ENCODE results near the gene GALNT17.
"Not testable (repeated sequence)": the region's sequence is repeated elsewhere in the genome, so short reads cannot be mapped to it uniquely, and the experiment has no call there.

The GALNT17 gene

DNA sequence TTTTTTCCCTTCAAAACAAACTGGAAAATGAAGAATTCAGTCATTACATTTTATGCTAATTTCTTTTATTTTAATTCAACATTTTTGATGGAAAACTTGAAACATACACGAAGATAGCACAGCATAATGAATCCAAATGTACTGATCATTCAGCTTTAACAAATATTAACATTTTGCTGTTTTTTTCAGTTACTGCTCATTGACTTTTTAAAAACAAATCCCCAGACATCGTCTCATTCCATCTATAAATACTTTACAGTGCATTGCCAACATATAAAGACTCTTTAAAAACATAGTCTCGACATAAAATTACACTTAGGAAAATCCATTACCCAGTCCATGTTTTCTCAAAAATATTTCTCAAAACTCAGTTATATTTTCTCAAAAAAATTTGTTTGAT, 452.3 kb downstream of the GALNT17 start:
- no peak overlapping the region for H3K4me3 ChIP-seq (ENCODE audit: control insufficient read depth in 1 of 7, extremely low read depth in 1 of 7, insufficient read depth in 4 of 7, low read depth in 2 of 7, low read length in 6 of 7)
- WGBS (ENCODE audit: insufficient coverage) = 83% methylated on average over 3 of the region's 3 CpGs
- no peak overlapping the region for H3K27ac ChIP-seq (ENCODE audit: insufficient read depth in 1 of 2, low read depth in 1 of 2, low read length in 2 of 2, poor library complexity in 1 of 2, severe bottlenecking in 2 of 2)
- no peaks in the 10 kb centered on the region for H3K36me3 ChIP-seq (ENCODE audit: control insufficient read depth in 4 of 4, insufficient read depth in 4 of 4, low read length in 3 of 4)
- no peaks in the 10 kb centered on the region for H3K27me3 ChIP-seq (replicated peaks in 2 of 5; ENCODE audit: control insufficient read depth in 4 of 5, insufficient read depth in 5 of 5, low read length in 4 of 5)
- ChIA-PET POLR2A (no interaction called here), CTCF (no interaction called here)
- no peak for DNase-seq
- H3K4me1 ChIP-seq (ENCODE audit: control extremely low read depth in 1 of 4, control insufficient read depth in 4 of 4, insufficient read depth in 4 of 4, low read length in 3 of 4) = no peaks in the 10 kb centered on the region
- peaks cover 0 to 3% (median 1%) of the 10 kb centered on the region in 5 experiments for H3K9me3 ChIP-seq (ENCODE audit: control extremely low read depth in 1 of 5, control insufficient read depth in 4 of 5, insufficient read depth in 2 of 5, low read depth in 1 of 5, low read length in 4 of 5)

- Histone ChIP-seq H3K27me3 (replicated peaks in 2 of 5; ENCODE audit: control insufficient read depth in 4 of 5, insufficient read depth in 5 of 5, low read length in 4 of 5) (no peaks in the 10 kb centered on the region), H3K4me3 (ENCODE audit: control insufficient read depth in 1 of 7, extremely low read depth in 1 of 7, insufficient read depth in 4 of 7, low read depth in 2 of 7, low read length in 6 of 7) (no peak overlapping the region), H3K27ac (ENCODE audit: insufficient read depth in 1 of 2, low read depth in 1 of 2, low read length in 2 of 2, poor library complexity in 1 of 2, severe bottlenecking in 2 of 2) (no peak overlapping the region), H3K4me1 (ENCODE audit: control extremely low read depth in 1 of 4, control insufficient read depth in 4 of 4, insufficient read depth in 4 of 4, low read length in 3 of 4) (no peaks in the 10 kb centered on the region), H3K36me3 (ENCODE audit: control insufficient read depth in 4 of 4, insufficient read depth in 4 of 4, low read length in 3 of 4) (no peaks in the 10 kb centered on the region), H3K9me3 (ENCODE audit: control extremely low read depth in 1 of 5, control insufficient read depth in 4 of 5, insufficient read depth in 2 of 5, low read depth in 1 of 5, low read length in 4 of 5) (peaks cover 0 to 4% (median 2%) of the 10 kb centered on the region in 5 experiments)
- DNase-seq = no peak
- CTCF ChIA-PET = no interaction called here
- 98% methylated on average over 5 of the region's 7 CpGs for WGBS (ENCODE audit: insufficient coverage)
- POLR2A ChIA-PET = no interaction called here
Observed at GRCh38 chr7:71591876-71592275, 459.9 kb downstream of the GALNT17 start.

GRCh38 chr7:71592388-71592787, 460.4 kb downstream of the GALNT17 start:
- DNase-seq; H3K9me3 ChIP-seq (ENCODE audit: control extremely low read depth in 1 of 5, control insufficient read depth in 4 of 5, insufficient read depth in 2 of 5, low read depth in 1 of 5, low read length in 4 of 5); H3K4me3 ChIP-seq (ENCODE audit: control insufficient read depth in 1 of 7, extremely low read depth in 1 of 7, insufficient read depth in 4 of 7, low read depth in 2 of 7, low read length in 6 of 7); POLR2A ChIA-PET; H3K27ac ChIP-seq (ENCODE audit: insufficient read depth in 1 of 2, low read depth in 1 of 2, low read length in 2 of 2, poor library complexity in 1 of 2, severe bottlenecking in 2 of 2); H3K4me1 ChIP-seq (ENCODE audit: control extremely low read depth in 1 of 4, control insufficient read depth in 4 of 4, insufficient read depth in 4 of 4, low read length in 3 of 4); CTCF ChIA-PET; H3K36me3 ChIP-seq (ENCODE audit: control insufficient read depth in 4 of 4, insufficient read depth in 4 of 4, low read length in 3 of 4); H3K27me3 ChIP-seq (replicated peaks in 2 of 5; ENCODE audit: control insufficient read depth in 4 of 5, insufficient read depth in 5 of 5, low read length in 4 of 5): not testable (repeated sequence)
- 100% methylated on average over 1 of the region's 4 CpGs for WGBS (ENCODE audit: insufficient coverage)

DNA sequence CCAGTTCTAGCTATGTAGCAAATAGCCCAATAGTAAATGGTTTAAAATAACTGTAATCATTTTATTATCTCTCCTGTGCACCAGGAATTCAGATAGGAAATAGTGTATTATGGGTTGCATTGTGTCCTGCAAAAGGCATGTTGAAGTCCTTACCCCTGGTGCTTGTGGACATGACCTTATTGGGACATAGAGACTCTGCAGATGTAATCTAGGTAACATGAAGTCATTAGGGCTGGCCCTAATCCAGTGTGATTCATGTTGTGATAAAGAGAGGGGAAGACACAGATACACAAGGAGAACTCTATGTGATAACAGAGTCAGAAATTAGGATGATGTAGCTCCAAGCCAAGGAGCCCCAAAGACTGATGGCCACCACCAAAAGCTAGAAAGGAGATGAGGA, 462.8 kb downstream of the GALNT17 start:
- no peak overlapping the region for H3K4me3 ChIP-seq (ENCODE audit: control insufficient read depth in 1 of 7, extremely low read depth in 1 of 7, insufficient read depth in 4 of 7, low read depth in 2 of 7, low read length in 6 of 7)
- H3K27ac ChIP-seq (ENCODE audit: insufficient read depth in 1 of 2, low read depth in 1 of 2, low read length in 2 of 2, poor library complexity in 1 of 2, severe bottlenecking in 2 of 2) = no peak overlapping the region
- H3K4me1 ChIP-seq (ENCODE audit: control extremely low read depth in 1 of 4, control insufficient read depth in 4 of 4, insufficient read depth in 4 of 4, low read length in 3 of 4) = no peaks in the 10 kb centered on the region
- no peaks in the 10 kb centered on the region for H3K36me3 ChIP-seq (ENCODE audit: control insufficient read depth in 4 of 4, insufficient read depth in 4 of 4, low read length in 3 of 4)
- POLR2A ChIA-PET = no interaction called here
- H3K9me3 ChIP-seq (ENCODE audit: control extremely low read depth in 1 of 5, control insufficient read depth in 4 of 5, insufficient read depth in 2 of 5, low read depth in 1 of 5, low read length in 4 of 5) = peaks cover 0 to 4% (median 0%) of the 10 kb centered on the region in 5 experiments
- DNase-seq = no peak
- no peaks in the 10 kb centered on the region for H3K27me3 ChIP-seq (replicated peaks in 2 of 5; ENCODE audit: control insufficient read depth in 4 of 5, insufficient read depth in 5 of 5, low read length in 4 of 5)
- CTCF ChIA-PET = no interaction called here

DNA sequence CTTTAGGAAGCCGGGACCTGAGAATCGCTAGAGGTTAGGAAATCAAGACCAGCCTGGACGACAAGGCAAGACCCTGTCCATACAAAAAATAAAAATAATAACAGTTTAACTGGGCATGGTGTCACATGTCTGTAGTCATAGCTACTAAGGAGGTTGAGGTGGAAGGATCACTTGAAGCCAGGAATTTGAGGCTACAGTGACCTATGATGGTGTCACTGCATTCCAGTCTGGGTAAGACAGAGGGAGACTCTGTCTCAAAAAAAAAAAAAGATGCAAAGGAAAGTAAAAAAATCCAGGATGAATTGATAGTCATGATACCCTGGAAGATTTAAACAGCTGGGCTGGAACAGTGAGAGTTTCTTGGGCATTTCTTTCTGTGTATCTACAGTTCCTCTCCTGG, 463.2 kb downstream of the GALNT17 start:
- DNase-seq = no peak
- ChIA-PET POLR2A (no interaction called here), CTCF (no interaction called here)
- Histone ChIP-seq H3K27ac (ENCODE audit: insufficient read depth in 1 of 2, low read depth in 1 of 2, low read length in 2 of 2, poor library complexity in 1 of 2, severe bottlenecking in 2 of 2) (no peak overlapping the region), H3K27me3 (replicated peaks in 2 of 5; ENCODE audit: control insufficient read depth in 4 of 5, insufficient read depth in 5 of 5, low read length in 4 of 5) (no peaks in the 10 kb centered on the region), H3K4me3 (ENCODE audit: control insufficient read depth in 1 of 7, extremely low read depth in 1 of 7, insufficient read depth in 4 of 7, low read depth in 2 of 7, low read length in 6 of 7) (no peak overlapping the region), H3K9me3 (ENCODE audit: control extremely low read depth in 1 of 5, control insufficient read depth in 4 of 5, insufficient read depth in 2 of 5, low read depth in 1 of 5, low read length in 4 of 5) (peaks cover 0 to 4% (median 0%) of the 10 kb centered on the region in 5 experiments), H3K4me1 (ENCODE audit: control extremely low read depth in 1 of 4, control insufficient read depth in 4 of 4, insufficient read depth in 4 of 4, low read length in 3 of 4) (no peaks in the 10 kb centered on the region), H3K36me3 (ENCODE audit: control insufficient read depth in 4 of 4, insufficient read depth in 4 of 4, low read length in 3 of 4) (no peaks in the 10 kb centered on the region)
- no CpG with 5 or more reads among the region's 3 CpGs for WGBS (ENCODE audit: insufficient coverage)

GRCh38 chr7:71598553-71598952, 466.6 kb downstream of the GALNT17 start:
- ChIA-PET POLR2A (no interaction called here), CTCF (no interaction called here)
- H3K27me3 ChIP-seq (replicated peaks in 2 of 5; ENCODE audit: control insufficient read depth in 4 of 5, insufficient read depth in 5 of 5, low read length in 4 of 5) = no peaks in the 10 kb centered on the region
- no peaks in the 10 kb centered on the region for H3K9me3 ChIP-seq (ENCODE audit: control extremely low read depth in 1 of 5, control insufficient read depth in 4 of 5, insufficient read depth in 2 of 5, low read depth in 1 of 5, low read length in 4 of 5)
- DNase-seq = no peak
- WGBS (ENCODE audit: insufficient coverage) = 100% methylated on average over 6 of the region's 6 CpGs
- H3K4me3 ChIP-seq (ENCODE audit: control insufficient read depth in 1 of 7, extremely low read depth in 1 of 7, insufficient read depth in 4 of 7, low read depth in 2 of 7, low read length in 6 of 7) = no peak overlapping the region
- no peak overlapping the region for H3K27ac ChIP-seq (ENCODE audit: insufficient read depth in 1 of 2, low read depth in 1 of 2, low read length in 2 of 2, poor library complexity in 1 of 2, severe bottlenecking in 2 of 2)
- H3K4me1 ChIP-seq (ENCODE audit: control extremely low read depth in 1 of 4, control insufficient read depth in 4 of 4, insufficient read depth in 4 of 4, low read length in 3 of 4) = no peaks in the 10 kb centered on the region
- H3K36me3 ChIP-seq (ENCODE audit: control insufficient read depth in 4 of 4, insufficient read depth in 4 of 4, low read length in 3 of 4) = no peaks in the 10 kb centered on the region

DNA sequence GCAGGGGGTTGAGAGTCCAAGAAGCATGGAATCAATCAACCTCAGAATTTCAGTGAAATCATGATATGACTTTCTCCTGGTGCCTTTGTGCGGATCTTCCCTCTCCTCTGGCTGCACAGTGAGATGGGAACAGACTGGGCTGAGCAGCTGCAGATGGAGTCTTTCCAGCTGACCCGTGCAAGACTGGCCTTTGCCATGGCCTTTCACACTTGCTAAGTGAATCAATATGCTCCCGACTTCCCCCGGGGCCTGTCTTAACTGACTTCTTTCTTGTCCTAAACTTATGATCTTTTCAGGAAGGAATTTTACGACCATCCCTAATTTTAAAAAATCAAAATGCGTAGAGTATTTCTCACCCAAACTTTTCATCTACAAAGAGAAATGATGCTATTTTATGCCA, 469.9 kb downstream of the GALNT17 start:
- no peaks in the 10 kb centered on the region for H3K9me3 ChIP-seq (ENCODE audit: control extremely low read depth in 1 of 5, control insufficient read depth in 4 of 5, insufficient read depth in 2 of 5, low read depth in 1 of 5, low read length in 4 of 5)
- CTCF ChIA-PET = no interaction called here
- POLR2A ChIA-PET = no interaction called here
- H3K4me1 ChIP-seq (ENCODE audit: control extremely low read depth in 1 of 4, control insufficient read depth in 4 of 4, insufficient read depth in 4 of 4, low read length in 3 of 4) = no peaks in the 10 kb centered on the region
- H3K4me3 ChIP-seq (ENCODE audit: control insufficient read depth in 1 of 7, extremely low read depth in 1 of 7, insufficient read depth in 4 of 7, low read depth in 2 of 7, low read length in 6 of 7) = no peak overlapping the region
- H3K27me3 ChIP-seq (replicated peaks in 2 of 5; ENCODE audit: control insufficient read depth in 4 of 5, insufficient read depth in 5 of 5, low read length in 4 of 5) = no peaks in the 10 kb centered on the region
- WGBS (ENCODE audit: insufficient coverage) = 84% methylated on average over 6 of the region's 6 CpGs
- no peak overlapping the region for H3K27ac ChIP-seq (ENCODE audit: insufficient read depth in 1 of 2, low read depth in 1 of 2, low read length in 2 of 2, poor library complexity in 1 of 2, severe bottlenecking in 2 of 2)
- DNase-seq = no peak
- H3K36me3 ChIP-seq (ENCODE audit: control insufficient read depth in 4 of 4, insufficient read depth in 4 of 4, low read length in 3 of 4) = no peaks in the 10 kb centered on the region

Measured in common myeloid progenitor, CD34-positive (primary cell).